Right renal pelvis (tissue), 4 donors: Measurements from ENCODE around the gene C22orf15. TPM values are rescaled to one million over a fixed set of nuclear protein-coding genes. Genes with fewer than 3 reads are reported as not detected.
A peak's percentile ranks its signal among the peaks of the same experiment; 100 is the strongest.

Experiments used
- DNase-seq, 4 donors: peaks; one replicate each; pipeline ENCODE4 v3.0.0-alpha.2; 2013; ENCODE audit warnings: low read depth in 4 of 4, low spot score in 3 of 4, missing footprints in 1 of 4
- polyA plus RNA-seq, 4 donors: library from polyadenylated mRNA; unstranded; fragments of 120-200 nt; gene quantifications; one replicate each; pipeline ENCODE4 v1.2.1, GENCODE V29; 2013; ENCODE audit not compliant: insufficient read length in 4 of 4

C22orf15 gene
- polyA plus RNA-seq, 4 donors, result 2.3 to 3.5 (median 2.5) TPM

GRCh38 chr22:23786752-23787599 is 24.2 kb downstream of the C22orf15 start, which contains the start of gene SMARCB1:
Gene SMARCB1 (plus strand): TSS chr22:23786966. CDS start chr22:23787170, 204 bp downstream.
- peak; percentile 82 to 86 (median 86) for DNase-seq

DNA sequence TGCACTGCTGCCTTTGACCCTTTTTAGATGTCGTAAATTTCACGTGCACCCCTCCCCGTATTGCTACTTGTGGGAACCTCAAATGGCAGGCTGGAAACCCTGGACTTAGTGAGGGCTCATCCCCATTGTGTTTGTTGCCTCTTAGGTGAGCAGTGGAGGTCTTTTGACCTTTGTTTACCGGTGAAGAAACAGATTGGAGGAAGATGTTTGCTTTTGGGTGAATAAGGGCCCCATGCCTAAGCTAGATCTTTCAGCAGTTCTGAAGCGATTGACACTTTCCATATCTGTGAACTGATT is 24.8 kb downstream of the C22orf15 start:
- DNase-seq, result no peak

DNA sequence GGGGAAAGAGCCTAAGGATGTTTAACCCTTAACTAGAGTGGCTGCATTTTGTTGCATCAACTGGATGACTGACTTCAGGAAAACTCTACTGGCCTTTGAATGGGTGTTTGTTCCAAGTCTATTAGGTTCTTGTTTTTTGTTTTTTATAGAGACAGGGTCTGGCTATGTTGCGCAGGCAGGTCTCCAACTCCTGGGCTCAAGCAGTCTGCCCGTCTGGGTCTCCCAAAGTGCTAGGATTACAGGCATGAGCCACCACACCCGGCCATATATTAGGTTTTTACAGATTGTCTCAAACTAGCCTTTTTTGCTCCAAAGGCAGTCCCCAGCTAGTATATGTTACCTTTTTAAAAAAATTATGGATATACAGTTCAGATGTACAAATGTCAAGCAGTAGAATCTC is 25.1 kb downstream of the C22orf15 start:
- no peak for DNase-seq

DNA sequence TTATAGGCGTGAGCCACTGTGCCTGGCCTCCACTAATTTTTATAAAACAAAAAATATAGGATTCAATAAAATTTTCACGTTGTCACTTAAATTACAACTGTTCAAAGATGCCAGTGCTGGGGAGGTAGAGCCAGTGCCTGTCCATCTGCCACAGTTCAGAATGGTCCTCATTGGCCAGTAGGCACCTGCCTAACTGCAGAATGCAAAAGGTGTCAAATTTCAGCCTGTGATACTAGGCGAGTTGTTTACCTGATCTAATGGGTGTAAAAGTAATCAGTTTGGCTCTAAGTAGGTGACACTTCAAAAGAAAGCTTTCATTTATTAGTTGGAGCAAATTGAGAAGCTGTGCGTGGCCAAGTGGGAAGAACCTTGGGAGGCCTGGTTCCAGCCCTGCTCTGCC is 26.3 kb downstream of the C22orf15 start:
- no peak for DNase-seq

GRCh38 chr22:23789638-23790037 is 26.8 kb downstream of the C22orf15 start:
- DNase-seq, result no peak

DNA sequence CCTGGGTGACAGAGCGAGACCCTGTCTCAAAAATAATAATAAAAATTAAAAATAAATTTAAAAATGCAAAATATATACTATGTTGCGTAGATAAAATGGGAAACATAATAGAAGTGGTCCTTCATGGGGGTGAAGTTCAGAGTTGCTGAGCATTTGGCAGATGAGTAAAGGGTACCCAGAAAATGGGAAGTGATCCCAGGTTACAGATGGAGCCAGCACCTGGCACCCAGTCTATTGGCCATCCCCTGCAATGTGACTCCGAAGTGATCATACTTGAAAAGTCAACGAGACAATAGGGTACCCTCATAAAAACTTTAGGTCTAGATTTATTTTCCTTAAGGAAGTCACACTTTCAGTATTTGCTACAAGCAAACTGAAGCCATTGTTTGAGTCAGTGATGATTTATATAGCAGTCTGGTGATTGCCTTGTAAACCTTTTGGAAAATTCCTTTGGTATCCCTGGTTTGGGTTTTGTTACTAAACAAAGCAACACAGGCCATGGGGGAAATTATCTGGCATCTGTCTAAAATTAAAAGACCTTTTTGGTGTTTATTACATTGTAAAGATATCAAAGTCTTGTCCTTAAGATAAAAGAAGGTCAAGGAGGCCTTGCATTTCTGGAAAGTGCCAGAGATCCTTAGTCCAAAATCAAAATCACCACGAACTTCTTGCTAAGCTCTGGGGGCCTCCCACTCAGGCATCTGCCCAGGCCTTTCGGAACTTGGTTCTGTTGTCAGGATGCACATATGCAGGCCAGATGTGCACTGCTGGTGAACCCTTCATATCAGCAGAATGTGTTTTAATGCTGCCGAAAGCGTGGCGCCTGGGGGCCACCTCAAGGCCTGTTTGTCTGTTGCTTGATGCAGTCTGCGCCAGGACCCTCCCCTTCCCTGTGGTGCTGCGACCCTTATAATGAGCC is 28.3 kb downstream of the C22orf15 start:
- DNase-seq, result no peak

GRCh38 chr22:23791738-23792645 is 29.2 kb downstream of the C22orf15 start:
- DNase-seq, result no peak

- no peak for DNase-seq
Measured at GRCh38 chr22:23793326-23793725, 30.5 kb downstream of the C22orf15 start.

DNA sequence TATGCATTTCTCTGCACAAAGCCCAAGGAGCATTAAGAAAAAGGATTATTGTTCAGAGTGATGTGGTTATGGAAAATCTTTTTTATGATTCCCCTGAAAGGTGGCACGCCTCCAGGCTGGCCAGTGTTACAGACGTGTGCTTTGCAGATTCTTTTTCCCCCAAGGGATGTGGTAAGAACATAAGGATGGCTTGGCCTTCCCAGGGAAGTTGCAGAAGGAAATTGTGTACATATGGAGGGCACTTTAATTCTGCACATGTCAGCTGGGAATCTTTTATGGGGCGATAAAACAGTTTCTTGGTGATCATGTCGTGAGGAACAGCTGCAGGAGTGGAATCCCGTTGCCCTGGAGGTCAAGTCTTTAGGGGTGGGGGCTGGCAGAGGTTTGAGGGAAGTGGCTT is 33.7 kb downstream of the C22orf15 start:
- DNase-seq, result no peak

DNA sequence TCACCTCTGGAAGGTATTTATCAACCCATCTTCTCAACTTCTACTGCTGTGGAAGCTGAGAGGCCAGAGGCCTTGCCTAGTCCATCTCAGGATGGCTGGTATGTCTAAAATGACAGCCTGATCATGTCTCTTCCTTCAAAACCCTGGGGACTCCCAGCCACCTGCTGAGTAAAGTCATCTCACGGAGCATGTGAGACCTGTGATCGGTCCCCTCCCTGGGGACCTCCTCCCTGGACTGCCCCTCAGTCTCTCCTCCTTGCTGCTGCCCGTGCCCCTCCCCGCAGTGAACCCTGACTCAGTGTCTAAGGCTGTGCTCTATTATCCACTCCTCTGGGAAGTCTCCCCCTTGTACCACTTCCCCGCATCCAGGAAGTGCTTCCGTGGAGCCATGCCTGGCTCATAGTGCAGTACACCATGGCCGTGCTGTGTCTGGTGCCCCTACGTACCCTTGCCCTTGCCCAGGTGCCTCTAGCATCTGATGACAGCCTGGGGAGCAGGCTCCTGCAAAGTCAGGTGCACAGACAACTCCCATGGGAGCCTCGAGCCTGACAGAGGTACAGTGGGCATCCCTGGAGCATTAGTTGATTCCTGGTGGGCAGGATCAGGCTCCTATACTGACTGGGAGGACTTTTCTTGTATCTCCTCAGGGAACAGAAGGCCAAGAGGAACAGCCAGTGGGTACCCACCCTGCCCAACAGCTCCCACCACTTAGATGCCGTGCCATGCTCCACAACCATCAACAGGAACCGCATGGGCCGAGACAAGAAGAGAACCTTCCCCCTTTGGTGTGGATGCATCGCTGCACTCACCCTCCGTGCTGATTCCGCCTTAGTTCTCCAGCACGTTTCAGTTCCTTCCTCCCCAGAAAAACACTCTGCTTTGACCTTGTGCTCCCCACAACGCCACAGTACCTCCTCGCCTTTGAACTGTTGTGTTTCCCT is 37.8 kb downstream of the C22orf15 start:
- no peak for DNase-seq

GRCh38 chr22:23801238-23801821 is 38.5 kb downstream of the C22orf15 start:
- no peak for DNase-seq

GRCh38 chr22:23801886-23802377 is 39.1 kb downstream of the C22orf15 start:
- DNase-seq, result no peak

DNA sequence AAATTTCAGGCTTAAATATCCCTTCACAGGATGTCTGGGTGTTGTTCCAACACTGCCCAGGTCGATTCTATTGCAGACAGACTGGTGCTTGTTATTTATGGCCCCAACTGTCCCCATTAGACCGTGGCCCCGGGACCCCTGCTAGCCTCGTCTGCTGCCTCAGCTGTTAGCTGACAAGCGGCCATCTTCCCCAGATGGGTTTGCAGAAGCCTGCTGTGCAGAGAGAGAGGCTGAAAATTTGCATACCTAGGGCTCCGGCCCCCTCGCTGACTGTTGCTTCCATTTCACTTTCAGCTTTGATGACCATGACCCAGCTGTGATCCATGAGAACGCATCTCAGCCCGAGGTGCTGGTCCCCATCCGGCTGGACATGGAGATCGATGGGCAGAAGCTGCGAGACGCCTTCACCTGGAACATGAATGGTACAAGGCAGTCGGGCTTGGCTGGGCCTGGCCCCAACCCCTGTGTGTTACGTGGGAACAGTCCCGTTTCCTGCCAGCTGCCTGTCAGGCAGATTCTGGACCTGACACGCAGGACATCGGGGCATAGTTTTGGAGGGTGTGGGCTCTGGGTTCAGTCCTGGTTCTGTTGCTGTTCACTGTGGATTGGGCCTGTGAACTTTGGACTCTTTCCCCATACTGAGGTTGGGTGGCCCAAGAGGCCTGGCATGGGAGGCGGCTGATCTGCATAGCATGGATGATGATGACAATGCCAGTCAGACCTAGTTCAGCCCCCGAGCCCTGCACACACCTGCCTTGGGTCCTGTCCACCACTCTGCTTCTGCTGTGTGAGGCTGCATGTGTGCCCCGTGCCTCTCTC is 40.4 kb downstream of the C22orf15 start:
- no peak for DNase-seq

DNA sequence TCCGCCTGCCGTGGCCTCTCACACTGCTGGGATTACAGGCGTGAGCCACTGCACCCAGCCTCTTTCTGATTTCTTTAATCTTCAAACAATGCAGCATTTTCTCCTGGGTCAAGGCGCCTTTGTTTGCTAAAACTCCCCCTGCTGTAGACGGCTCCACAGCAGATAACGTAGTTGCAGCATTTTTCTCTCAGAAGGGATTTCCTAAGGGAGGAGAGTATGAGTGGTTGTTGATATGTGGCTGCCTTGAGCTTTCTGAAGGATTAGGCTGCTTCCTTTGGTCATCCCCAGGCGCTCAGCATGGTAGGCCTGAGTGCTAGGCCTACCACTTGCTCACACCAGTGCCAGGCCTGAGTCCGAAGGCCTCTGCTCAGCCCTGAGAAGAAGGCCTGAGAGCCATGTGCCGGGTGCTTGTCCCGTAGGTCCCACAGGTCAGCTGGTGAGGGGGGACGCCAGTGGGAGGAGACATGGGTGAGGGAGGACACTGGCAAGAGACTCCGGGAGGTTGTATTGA is 42.0 kb downstream of the C22orf15 start:
- DNase-seq, result no peak

GRCh38 chr22:23806837-23807236 is 44.0 kb downstream of the C22orf15 start:
- no peak for DNase-seq

GRCh38 chr22:23812378-23812777 is 49.6 kb downstream of the C22orf15 start:
- no peak for DNase-seq
